NT2/D1 (cell line): ENCODE measurements around the gene ORMDL2.

ENCODE experiments used
- YY1 ChIP-seq: IDR thresholded peaks from 2 replicates; pipeline ENCODE4 v1.6.1; 2011; ENCODE audit not compliant: insufficient read length, insufficient read depth
- ZNF274 ChIP-seq: IDR thresholded peaks from 2 replicates; pipeline ENCODE4 v1.6.1; 2011; ENCODE audit warnings: mild to moderate bottlenecking, low read depth, low read length

GRCh38 chr12:55843431-55843830, 25.6 kb downstream of the ORMDL2 start:
- TF ChIP-seq ZNF274: no peak
- no peak for TF ChIP-seq YY1
